RPMI7951 (cell line): Measurements from ENCODE around the gene TMEM147. TPM values are rescaled to one million over a fixed set of nuclear protein-coding genes. Genes with fewer than 3 reads are reported as not detected.
"Not testable (repeated sequence)": the region's sequence is repeated elsewhere in the genome, so short reads cannot be mapped to it uniquely, and the experiment has no call there.

Source experiments
- DNase-seq: peaks from one replicate; pipeline ENCODE4 v3.0.0-alpha.2; 2012; ENCODE audit warnings: low read depth
- total RNA-seq: library from RNA; depleted of rRNA; stranded (reverse); fragments of >200 nt; shearing (Covaris generic); gene quantifications from 2 replicates; pipeline ENCODE4 v1.2.3, GENCODE V29; 2014; rRNA removed

The TMEM147 gene
- total RNA-seq, 1 experiment from 2014 or later: 133 TPM

DNA sequence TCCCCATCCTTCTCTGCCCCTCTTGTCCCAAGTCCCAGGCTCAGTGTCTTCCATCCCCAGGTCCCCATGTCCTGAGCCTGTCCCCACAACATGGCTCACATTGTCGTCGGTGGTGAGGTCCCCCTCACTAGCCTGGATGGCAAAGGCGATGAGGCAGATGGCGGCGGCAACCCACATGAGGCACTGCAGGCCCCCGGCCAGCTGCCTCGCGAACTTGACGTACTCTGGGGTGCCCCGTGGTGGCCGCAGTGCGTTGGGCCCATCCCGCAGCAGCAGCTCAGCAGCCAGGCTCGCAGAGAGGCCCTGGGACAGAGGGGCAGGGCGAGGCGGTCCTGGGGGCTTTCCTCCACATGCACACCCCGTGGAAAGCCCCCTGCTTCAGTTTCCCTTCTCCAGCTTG is 16.9 kb downstream of the TMEM147 start:
- no peak for DNase-seq

DNA sequence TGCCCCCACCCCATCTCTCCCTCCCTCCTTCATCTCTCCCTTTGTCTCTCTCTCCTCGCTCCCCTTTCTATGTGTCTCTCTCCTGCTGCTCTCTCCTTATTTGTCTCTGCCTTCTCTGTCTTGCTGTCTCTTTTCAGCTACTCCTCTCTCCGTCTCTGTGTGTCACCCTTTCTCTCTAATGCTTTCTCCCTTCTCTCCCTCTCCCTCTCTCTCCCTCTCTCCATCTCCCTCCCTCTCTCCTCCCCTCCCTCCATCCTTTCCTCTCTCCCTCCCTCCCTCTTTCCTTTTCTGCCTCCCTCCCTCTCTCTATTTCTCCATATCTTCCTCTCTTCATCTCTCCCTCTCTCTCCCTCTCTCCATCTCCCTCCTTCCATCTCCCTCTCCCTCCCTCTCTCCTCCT is 17.4 kb downstream of the TMEM147 start:
- no peak for DNase-seq

DNA sequence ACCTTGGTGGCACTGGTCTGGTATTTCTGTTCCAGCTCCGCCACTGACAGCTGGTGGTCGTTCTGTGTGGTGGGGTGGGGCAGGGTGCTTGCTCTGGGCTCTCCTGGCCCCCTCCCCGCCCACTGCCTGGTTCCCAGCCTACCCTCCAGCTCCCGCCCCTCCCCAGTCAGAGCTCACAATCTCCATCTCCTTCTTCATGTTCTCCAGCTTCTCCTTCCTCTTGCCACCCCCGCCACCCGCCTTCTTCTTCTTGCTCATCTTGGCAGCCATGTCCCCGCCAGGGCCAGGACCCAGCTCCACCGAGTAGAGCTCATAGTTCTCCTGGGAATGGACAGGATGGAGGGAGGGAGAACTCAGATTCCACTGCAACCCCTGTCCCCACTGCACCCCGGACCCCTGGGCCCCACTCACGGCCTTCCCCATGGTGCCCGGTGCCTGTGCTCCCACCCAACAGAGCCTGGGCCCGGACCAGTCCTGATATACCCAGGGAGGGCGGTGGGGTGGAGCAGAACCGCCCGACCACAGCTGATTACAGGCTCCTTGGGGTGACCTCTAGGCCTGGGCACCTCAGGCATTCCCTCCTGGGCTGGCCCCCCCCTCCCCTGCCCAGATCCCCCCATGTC is 17.9 kb downstream of the TMEM147 start, which contains the start of gene ATP4A:
Gene ATP4A (minus strand): TSS at position 452 of the 623 bp plus-strand sequence. CDS start 29 bp downstream, at position 423.
- no peak for DNase-seq

DNA sequence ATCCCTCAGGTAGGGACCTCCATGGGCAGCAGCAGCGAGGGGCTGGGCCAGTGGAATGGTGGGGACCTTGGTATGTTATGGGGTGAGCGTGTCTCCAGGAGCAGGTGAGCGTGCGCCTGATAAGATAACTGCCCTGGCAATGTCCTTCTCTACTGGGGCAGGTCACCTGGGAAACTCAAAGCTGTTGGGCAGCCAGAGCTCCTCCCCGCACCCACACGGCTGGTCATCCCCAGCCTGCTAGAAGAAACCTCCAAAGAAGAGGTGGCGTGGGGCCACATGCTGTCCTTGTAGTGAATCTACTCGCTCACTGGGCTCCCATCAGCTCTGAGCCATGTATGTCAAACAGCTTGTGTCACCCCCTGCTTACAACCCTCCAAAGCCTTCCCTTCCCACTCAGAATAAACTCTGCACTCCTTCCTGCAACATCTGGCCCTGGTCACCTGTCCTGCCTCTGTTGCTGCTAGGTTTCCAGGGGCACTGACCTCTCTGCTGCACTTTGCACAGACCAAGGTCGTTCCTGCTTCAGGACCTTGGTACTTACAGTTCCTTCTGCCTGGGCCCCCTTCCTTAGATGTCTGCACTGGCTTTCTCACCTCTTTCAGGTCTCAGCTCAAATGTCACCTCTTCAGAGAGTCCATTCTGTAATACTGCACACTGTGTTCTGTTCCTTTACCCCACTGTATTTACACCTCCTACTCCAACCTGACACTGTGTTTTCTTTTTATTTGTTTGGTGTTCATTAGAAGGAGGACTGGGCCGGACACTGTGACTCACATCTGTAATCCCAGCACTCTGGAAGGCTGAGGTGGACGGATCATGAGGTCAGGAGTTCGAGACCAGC is 19.8 kb downstream of the TMEM147 start:
- DNase-seq: no peak

DNA sequence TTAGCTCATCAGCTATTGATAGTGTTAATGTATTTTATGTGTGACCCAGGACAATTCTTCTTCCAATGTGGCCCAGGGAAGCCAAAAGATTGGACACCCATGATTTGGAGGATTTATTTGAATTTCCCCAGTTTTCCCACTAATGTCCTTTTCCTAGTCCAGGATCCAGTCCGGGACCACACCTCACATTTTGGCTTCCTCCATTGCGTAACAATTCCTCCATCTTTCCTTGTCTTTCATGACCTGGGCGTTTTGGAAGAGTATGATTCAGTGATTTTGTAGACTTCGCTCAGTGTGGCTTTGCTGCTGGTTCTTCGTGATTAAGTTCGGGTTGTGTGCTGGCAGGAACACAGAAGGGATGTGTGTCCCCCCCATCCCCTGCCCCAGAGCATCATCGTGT is 21.3 kb downstream of the TMEM147 start:
- DNase-seq: no peak

DNA sequence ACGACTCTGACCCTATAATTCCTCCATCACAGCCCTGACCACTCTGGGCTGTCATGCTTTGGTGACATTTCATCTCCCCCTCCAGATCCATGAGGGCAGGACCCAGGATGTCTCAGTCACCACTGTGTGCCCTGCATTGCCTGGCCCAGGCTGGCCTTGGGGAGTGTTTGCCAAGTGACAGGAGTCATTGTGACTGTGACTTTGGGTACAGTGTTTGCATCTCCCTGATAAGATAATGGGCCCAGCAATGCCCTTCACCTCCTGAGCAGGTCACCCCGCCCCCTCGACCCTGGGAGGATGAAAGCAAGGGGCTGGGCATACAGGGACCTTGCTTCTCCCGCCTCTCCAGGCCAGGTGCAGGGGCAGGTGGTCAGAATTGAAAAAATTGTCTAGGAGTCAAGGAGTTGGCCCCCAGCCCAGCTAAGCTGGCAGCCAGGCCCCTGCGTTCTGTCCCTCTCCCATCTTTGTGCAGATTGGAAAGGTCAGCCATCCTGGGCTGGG is 23.9 kb downstream of the TMEM147 start:
- no peak for DNase-seq

DNA sequence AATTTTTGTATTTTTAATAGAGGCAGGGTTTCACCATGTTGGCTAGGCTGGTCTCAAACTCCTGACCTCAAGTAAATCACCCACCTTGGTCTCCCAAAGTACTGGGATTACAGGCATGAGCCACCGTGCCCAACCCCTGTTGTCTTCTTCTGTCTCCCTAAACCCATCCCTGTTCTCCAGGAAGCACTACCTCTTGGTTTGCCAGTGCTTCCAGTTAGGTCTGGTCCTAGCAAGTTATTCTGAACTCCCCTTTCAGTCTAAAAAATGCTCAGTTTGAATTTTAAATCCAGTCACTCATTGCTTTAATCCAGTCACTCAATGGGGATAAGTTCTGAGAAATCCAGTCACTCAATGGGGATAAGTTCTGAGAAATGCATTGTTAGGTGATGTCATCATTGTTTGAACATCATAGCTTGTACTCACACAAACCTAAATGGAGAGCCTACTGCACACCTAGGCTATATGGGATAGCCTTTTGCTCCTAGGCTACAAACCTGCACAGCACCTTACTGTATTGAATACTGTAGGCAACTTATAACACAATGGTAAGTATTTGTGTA is 26.1 kb downstream of the TMEM147 start:
- no peak for DNase-seq

DNA sequence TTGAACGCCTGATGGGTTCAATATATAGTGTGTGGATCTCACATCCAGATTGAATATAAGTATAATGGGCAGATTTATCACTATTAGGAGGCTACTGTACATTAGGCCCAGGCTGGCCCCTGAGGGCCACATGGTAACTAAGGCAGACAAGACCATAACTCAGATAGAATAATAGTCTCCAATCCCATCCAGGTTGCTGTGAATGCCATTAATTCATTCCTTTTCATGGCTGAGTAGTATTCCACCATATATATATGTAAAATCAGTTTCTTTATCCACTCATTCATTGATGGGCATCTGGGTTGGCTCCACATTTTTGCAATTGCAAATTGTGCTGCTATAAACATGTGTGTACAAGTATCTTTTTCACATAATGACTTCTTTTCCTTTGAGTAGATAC is 32.5 kb downstream of the TMEM147 start:
- DNase-seq: no peak

DNA sequence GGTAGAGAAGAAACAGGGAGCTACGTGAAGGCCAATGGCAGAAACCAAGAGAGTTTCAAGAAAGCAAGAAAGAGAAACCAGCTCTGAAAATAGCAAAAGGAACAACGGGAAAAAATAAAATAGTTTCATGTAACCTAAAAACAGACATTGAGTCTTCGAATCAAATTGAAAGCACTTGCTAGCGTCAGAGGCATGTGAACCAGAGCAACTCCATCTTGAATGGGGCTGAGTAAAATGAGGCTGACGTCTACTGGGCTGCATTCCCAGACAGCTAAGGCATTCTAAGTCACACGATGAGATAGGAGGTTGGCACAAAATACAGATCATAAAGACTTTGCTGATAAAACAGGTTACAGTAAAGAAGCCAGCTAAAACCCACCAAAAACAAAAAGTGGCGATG is 33.3 kb downstream of the TMEM147 start:
- no peak for DNase-seq

DNA sequence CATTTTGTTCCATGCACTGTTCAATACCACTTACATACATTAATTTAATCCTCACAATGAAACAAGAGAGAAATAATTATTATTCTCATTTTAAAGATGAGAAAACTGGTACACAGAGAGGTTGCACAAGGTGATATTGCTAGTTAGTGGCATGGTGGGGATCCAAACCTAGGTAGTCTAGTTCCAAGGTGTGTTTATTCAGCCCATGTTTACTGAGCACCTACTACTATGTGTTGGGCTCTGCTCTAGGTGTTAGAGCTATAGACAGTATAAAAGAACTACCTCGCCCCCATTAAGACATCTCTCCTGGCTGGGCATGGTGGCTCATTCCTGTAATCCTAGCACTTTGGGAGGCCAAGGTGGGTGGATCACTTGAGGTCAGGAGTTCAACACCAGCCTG is 37.3 kb downstream of the TMEM147 start:
- no peak for DNase-seq

DNA sequence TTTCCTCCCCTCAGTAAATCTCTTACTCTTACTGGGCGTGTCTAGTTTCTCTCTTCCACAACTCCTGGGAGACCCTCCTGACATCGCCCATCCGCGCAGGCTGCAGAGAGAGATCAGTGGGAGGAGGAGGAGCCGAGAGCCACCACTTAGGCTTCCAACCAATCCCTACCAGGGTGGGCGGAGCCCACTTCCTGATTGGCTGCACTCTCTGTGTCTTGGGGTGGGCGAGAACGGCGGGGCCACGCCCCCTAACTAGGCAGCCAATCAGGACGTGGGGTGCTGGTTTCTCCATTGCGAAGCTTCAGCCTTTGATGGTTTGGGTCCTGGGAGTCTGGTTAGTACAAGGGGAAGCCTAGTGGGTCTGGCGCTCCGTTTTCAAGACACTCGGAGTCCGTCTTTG is 40.4 kb downstream of the TMEM147 start, which contains the start of gene PMIS2:
Gene PMIS2 (plus strand): TSS at position 326 of the 400 bp plus-strand sequence. CDS start 87 bp downstream, outside the sequence.
- peak; percentile 9 for DNase-seq

DNA sequence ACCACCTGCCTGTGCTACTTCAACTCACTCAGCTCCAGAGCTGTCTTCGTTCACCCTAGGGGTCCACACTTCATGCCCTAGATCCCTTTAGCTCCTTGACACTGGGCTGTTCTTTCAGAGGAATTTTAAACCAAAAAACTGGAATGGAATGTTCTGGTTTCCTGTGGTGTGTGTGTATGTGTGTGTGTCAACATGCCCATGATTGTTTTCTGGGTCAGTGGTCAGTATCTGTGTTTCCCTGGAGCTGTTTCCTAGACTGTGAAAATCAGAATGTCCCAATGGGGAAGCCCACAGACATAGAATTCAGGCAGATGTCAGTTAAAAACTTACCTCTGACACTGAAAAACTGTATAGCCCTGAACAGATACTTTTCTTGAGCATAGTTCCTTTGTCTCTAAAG is 41.9 kb downstream of the TMEM147 start:
- no peak for DNase-seq

DNA sequence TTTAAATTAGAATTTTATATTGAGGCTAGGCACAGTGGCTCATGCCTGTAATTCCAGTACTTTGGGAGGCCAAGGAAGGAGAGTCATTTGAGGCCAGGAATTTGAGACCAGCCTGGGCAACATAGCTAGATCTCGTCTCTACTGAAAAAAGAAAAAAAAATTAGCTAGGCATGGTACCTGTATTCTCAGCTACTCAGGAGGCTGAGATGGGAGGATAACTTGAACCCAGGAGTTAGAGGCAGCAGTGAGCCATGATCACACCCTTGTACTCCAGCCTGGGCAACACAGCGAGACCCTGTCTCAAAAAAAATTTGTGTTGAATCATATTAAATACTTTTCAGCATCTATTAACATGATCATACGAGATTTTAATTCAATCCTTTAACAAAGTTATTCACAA is 45.4 kb downstream of the TMEM147 start:
- DNase-seq: no peak

DNA sequence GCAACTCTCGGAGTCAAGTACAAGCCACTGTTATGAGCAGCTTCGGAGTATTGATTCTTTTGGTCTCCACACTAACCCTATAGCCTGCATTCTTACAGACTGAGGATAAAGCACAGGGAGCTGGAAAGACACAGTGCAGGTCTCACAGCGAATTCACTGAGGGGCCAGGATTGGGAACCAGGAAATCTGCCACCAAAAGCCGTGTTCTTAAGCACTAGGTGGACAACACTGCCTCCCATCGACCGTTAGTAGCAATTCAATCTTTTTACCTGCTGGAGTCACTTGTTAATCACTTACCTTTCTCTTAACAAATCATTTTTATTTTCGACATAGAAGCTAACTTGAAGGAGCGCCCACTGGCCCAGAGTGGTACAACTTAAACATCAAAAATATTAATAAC is 46.8 kb downstream of the TMEM147 start:
- peak; percentile 9 for DNase-seq

DNA sequence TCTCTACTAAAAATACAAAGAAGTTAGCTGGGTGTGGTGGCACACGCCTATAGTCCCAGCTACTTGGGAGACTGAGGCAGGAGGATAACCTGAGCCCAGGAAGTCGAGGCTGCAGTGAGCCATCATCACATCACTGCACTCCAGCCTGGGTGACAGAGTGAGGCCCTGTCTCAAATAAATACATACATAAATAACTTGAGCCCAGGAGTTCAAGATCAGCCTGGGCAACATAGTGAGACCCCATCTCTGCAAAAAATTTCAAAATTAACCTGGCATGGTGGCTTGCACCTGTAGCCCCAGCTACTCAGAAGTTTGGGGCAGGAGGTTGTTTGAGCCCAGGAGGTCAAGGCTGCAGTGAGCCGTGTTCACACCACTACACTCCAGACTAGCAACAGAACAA is 49.6 kb downstream of the TMEM147 start:
- DNase-seq: not testable (repeated sequence)

DNA sequence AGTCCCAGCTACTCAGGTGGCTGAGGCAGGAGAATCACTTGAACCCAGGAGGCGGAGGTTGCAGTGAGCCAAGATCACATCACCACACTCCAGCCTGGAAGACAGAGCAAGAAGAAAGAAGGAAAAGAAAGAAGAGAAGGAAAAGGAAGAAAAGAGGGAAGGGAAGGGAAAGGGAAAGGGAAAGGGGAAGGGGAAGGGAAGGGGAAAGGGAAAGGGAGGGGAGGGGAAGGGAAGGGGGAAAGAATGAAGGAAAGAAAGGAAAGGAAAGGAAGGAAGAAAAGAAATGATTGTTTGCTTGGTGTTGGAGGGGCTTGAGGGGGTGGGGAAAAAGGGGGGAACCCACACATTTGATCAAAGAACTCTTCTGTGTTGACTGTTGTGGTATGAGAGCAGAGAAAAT is 50.5 kb downstream of the TMEM147 start:
- no peak for DNase-seq

DNA sequence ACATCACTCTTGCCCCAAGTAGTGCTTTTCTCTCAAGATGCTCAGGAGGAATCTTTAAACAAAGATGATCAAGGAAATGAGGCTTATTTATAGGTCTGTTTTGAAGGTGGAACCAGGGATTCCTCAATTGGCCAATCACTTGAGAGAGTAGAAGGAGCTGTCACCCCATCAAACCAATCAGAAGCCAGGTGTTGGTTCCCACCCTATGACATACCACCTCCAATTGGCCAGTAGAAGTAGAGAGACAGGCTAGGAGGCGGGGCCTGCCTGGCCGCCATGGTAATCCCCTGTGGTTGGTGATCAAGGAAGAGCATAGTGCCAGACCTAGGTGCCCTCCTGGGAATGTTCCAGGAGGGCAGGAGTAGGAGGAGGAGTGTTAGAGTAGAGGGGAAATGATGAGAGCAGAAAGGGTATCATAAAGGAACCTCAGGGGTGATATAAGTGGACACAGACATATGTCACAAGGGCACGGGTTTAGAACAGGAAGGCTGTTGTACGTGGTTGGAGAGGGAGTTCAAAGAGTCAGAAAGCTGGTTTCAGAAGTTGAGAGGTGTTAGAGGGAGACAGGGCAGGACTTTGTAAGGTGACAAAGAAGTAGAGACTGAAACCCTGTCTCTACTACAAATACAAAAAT is 51.1 kb downstream of the TMEM147 start:
- peak; percentile 35 for DNase-seq

Other genes starting within 250 kb of the TMEM147 start
- gene CD22, start 216.4 kb upstream of the TMEM147 start, total RNA-seq: 0.20 and 0.24 TPM in 2 replicates
- gene FFAR1, start 197.7 kb upstream of the TMEM147 start, total RNA-seq: not detected in 2 replicates
- not detected in 2 replicates for gene FFAR3, start 187.2 kb upstream of the TMEM147 start, total RNA-seq
- not detected in 2 replicates for gene GPR42, start 174.6 kb upstream of the TMEM147 start, total RNA-seq
- gene FFAR2, start 97.4 kb upstream of the TMEM147 start, total RNA-seq: not detected in 2 replicates
- gene KRTDAP, start 55.2 kb upstream of the TMEM147 start, total RNA-seq: not detected in 2 replicates
- gene DMKN, start 32.0 kb upstream of the TMEM147 start, total RNA-seq: 2.9 TPM in 1 of 2 replicates, not detected in the other
- not detected in 2 replicates for gene SBSN, start 17.3 kb upstream of the TMEM147 start, total RNA-seq
- gene GAPDHS, start 12.2 kb upstream of the TMEM147 start, total RNA-seq: 0.20 TPM in 1 of 2 replicates, not detected in the other
- gene ATP4A, start 18.0 kb downstream of the TMEM147 start, total RNA-seq: 0.12 TPM in 1 of 2 replicates, not detected in the other
- gene PMIS2, start 40.5 kb downstream of the TMEM147 start, total RNA-seq: not detected in 2 replicates
- 9.7 and 9.8 TPM in 2 replicates for gene HAUS5, start 67.1 kb downstream of the TMEM147 start, total RNA-seq
- gene RBM42, start 83.4 kb downstream of the TMEM147 start, total RNA-seq: 90.8 and 103 TPM in 2 replicates
- gene ETV2, start 96.1 kb downstream of the TMEM147 start, total RNA-seq: 0.39 and 1.1 TPM in 2 replicates
- 619 and 745 TPM in 2 replicates for gene COX6B1, start 102.7 kb downstream of the TMEM147 start, total RNA-seq
- gene UPK1A, start 120.9 kb downstream of the TMEM147 start, total RNA-seq: 0.29 TPM in 1 of 2 replicates, not detected in the other
- gene ZBTB32, start 158.9 kb downstream of the TMEM147 start, total RNA-seq: not detected in 2 replicates
- 6.8 and 7.4 TPM in 2 replicates for gene KMT2B, start 172.4 kb downstream of the TMEM147 start, total RNA-seq
- 4.2 and 6.8 TPM in 2 replicates for gene IGFLR1, start 196.8 kb downstream of the TMEM147 start, total RNA-seq
- 9.4 and 20.5 TPM in 2 replicates for gene U2AF1L4, start 199.8 kb downstream of the TMEM147 start, total RNA-seq
- gene PSENEN, start 200.0 kb downstream of the TMEM147 start, total RNA-seq: 130 and 159 TPM in 2 replicates
- 22.0 and 22.3 TPM in 2 replicates for gene LIN37, start 202.9 kb downstream of the TMEM147 start, total RNA-seq
- gene HSPB6, start 211.4 kb downstream of the TMEM147 start, total RNA-seq: 0.10 TPM in 1 of 2 replicates, not detected in the other
- 8.4 and 10.7 TPM in 2 replicates for gene PROSER3, start 212.6 kb downstream of the TMEM147 start, total RNA-seq
- gene ARHGAP33, start 229.9 kb downstream of the TMEM147 start, total RNA-seq: 2.3 and 5.0 TPM in 2 replicates